Upper lobe of left lung (tissue), 6 donors: ENCODE data around the gene CBFA2T3. TPM values are rescaled to one million over a fixed set of nuclear protein-coding genes. Genes with fewer than 3 reads are reported as not detected.

Experiments
- ATAC-seq, 2 donors: fragments of 200-7000 bp; cut with Tn5 transposase; one replicate each; pipeline ENCODE4 v1.9.1; 2022; ENCODE audit warnings: mild to moderate bottlenecking in 2 of 2, moderate library complexity in 2 of 2; ENCODE audit not compliant: low FRiP score in 2 of 2
- DNase-seq, 2 donors: peaks; one replicate each; pipeline ENCODE4 v3.0.0-alpha.2; 2019 to 2020
- H3K27ac ChIP-seq, 4 donors: fragments of 200-600 bp; sonication (generic); one replicate each; pipeline ENCODE4 v1.5.1; 2016 to 2019
- H3K27me3 ChIP-seq, 4 donors: fragments of 200-600 bp; sonication (generic); one replicate each; pipeline ENCODE4 v1.5.1; 2017 to 2019
- H3K36me3 ChIP-seq, 4 donors: fragments of 200-600 bp; sonication (generic); one replicate each; pipeline ENCODE4 v1.5.1; 2016 to 2019
- H3K4me1 ChIP-seq, 4 donors: fragments of 200-600 bp; sonication (generic); one replicate each; pipeline ENCODE4 v1.5.1; 2018 to 2019
- H3K4me3 ChIP-seq, 4 donors: fragments of 200-600 bp; sonication (generic); one replicate each; pipeline ENCODE4 v1.5.1; 2017 to 2019; ENCODE audit warnings: mild to moderate bottlenecking in 2 of 4, moderate library complexity in 1 of 4
- H3K9me3 ChIP-seq, 4 donors: fragments of 200-600 bp; sonication (generic); one replicate each; pipeline ENCODE4 v1.5.1; 2018 to 2019
- CTCF ChIP-seq, 6 experiments: fragments of 450-650 bp in 4 of 6; fragments of 200-600 bp in 2 of 6; sonication (generic) in 2 of 6; IDR thresholded peaks; one replicate each; pipeline ENCODE4 v1.5.1; 2016 to 2019; ENCODE audit warnings: antibody characterized with exemption in 6 of 6
- EP300 ChIP-seq, 4 donors: sonication (generic); formaldehyde crosslinking; IDR thresholded peaks; one replicate each; pipeline ENCODE4 v1.5.1; 2017; ENCODE audit warnings: antibody characterized with exemption in 4 of 4, control low read depth in 2 of 4
- POLR2A ChIP-seq, 4 donors: fragments of 450-650 bp; IDR thresholded peaks; one replicate each; pipeline ENCODE4 v1.5.1; 2016 to 2017; ENCODE audit warnings: antibody characterized with exemption in 4 of 4, mild to moderate bottlenecking in 2 of 4
- POLR2AphosphoS5 ChIP-seq, 2 donors: sonication (generic); formaldehyde crosslinking; IDR thresholded peaks; one replicate each; pipeline ENCODE4 v1.5.1; 2017; ENCODE audit warnings: antibody characterized with exemption in 2 of 2
- whole genome bisulfite sequencing, 2 donors: methylation state at CpG; one replicate each; pipeline ENCODE4 v1.1.5; 2017 to 2018; 5-methylcytosine and 5-hydroxymethylcytosine counted together
- total RNA-seq, 6 donors: library from RNA; depleted of rRNA in 4 of 6; stranded (reverse); fragments of >200 nt in 4 of 6; gene quantifications; one replicate each; pipeline versions ENCODE4 v1.1.0 to v1.2.1, GENCODE V29; 2016 to 2021
- donor health status: DM: no; HTN: no; CAD: no; lungs with moderate emphysema.
- donor health status: DM: no; HTN: yes; CAD: no; lungs with severe emphysema.

Gene CBFA2T3
- total RNA-seq, 6 donors from 2014 or later = 2.7 to 33.5 (median 15.2) TPM

- Histone ChIP-seq H3K9me3 (no peaks in the 10 kb centered on the region), H3K27me3 (peaks cover 0 to 5% (median 0%) of the 10 kb centered on the region in 4 donors), H3K27ac (no peak overlapping the region), H3K4me1 (peaks cover 0 to 5% (median 0%) of the 10 kb centered on the region in 4 donors), H3K36me3 (peaks cover 0 to 6% (median 2%) of the 10 kb centered on the region in 4 donors), H3K4me3 (peak overlapping the region in 1 of 4 donors; percentile 2)
- DNase-seq = peak in 1 of 2 donors; percentile 42
- no peak for TF ChIP-seq POLR2A (IDR thresholded peaks at IDR 0.05)
- TF ChIP-seq CTCF (IDR thresholded peaks at IDR 0.05) = no peak
- no peak for TF ChIP-seq EP300 (IDR thresholded peaks at IDR 0.05)
- TF ChIP-seq POLR2AphosphoS5 (IDR thresholded peaks at IDR 0.05) = no peak
- ATAC-seq = no peak
- 18 to 26% methylated on average over 6 to 8 of the region's 8 CpGs for WGBS, 2 donors
These were observed 105.7 kb downstream of the CBFA2T3 start for GRCh38 chr16:88871349-88871702.

GRCh38 chr16:88870608-88871348 lies 106.2 kb downstream of the CBFA2T3 start:
- Histone ChIP-seq H3K9me3 (no peaks in the 10 kb centered on the region), H3K27ac (no peak overlapping the region), H3K36me3 (peaks cover 0 to 4% (median under 1%) of the 10 kb centered on the region in 4 donors), H3K4me1 (peaks cover 0 to 5% (median 0%) of the 10 kb centered on the region in 4 donors), H3K27me3 (peaks cover 0 to 5% (median 0%) of the 10 kb centered on the region in 4 donors), H3K4me3 (peak overlapping the region in 2 of 4 donors; percentile 2 to 10)
- DNase-seq (peak in 1 of 2 donors; percentile 72), ATAC-seq (no peak)
- no peak for TF ChIP-seq EP300 (IDR thresholded peaks at IDR 0.05)
- no peak for TF ChIP-seq CTCF (IDR thresholded peaks at IDR 0.05)
- TF ChIP-seq POLR2A (IDR thresholded peaks at IDR 0.05) = no peak
- TF ChIP-seq POLR2AphosphoS5 (IDR thresholded peaks at IDR 0.05) = no peak
- 40 to 45% methylated on average over 21 to 37 of the region's 37 CpGs for WGBS, 2 donors

- Histone ChIP-seq H3K9me3 (no peaks in the 10 kb centered on the region), H3K4me3 (no peak overlapping the region), H3K36me3 (no peaks in the 10 kb centered on the region), H3K4me1 (peaks cover 0 to 5% (median 0%) of the 10 kb centered on the region in 4 donors), H3K27me3 (peaks cover 0 to 5% (median 0%) of the 10 kb centered on the region in 4 donors), H3K27ac (no peak overlapping the region)
- 78 to 100% methylated on average over 1 to 9 of the region's 9 CpGs for WGBS, 2 donors
- TF ChIP-seq POLR2AphosphoS5 (IDR thresholded peaks at IDR 0.05) (no peak), POLR2A (IDR thresholded peaks at IDR 0.05) (no peak), CTCF (IDR thresholded peaks at IDR 0.05) (no peak), EP300 (IDR thresholded peaks at IDR 0.05) (no peak)
- DNase-seq (no peak), ATAC-seq (no peak)
These were observed 107.4 kb downstream of the CBFA2T3 start for GRCh38 chr16:88869673-88869980.

- Histone ChIP-seq H3K4me1 (peaks cover 0 to 5% (median 0%) of the 10 kb centered on the region in 4 donors), H3K4me3 (no peak overlapping the region), H3K36me3 (no peaks in the 10 kb centered on the region), H3K27ac (no peak overlapping the region), H3K27me3 (peaks cover 0 to 5% (median 0%) of the 10 kb centered on the region in 4 donors), H3K9me3 (no peaks in the 10 kb centered on the region)
- peak in 1 of 2 donors; percentile 71 for DNase-seq
- TF ChIP-seq EP300 (IDR thresholded peaks at IDR 0.05) = no peak
- TF ChIP-seq POLR2AphosphoS5 (IDR thresholded peaks at IDR 0.05) = no peak
- WGBS, 2 donors = 81 to 83% methylated on average over 21 to 27 of the region's 27 CpGs
- no peak for ATAC-seq
These were observed 107.9 kb downstream of the CBFA2T3 start for GRCh38 chr16:88868974-88869672.

GRCh38 chr16:88867581-88868246 lies 109.3 kb downstream of the CBFA2T3 start:
- WGBS, 2 donors = 86 to 92% methylated on average over 17 to 24 of the region's 24 CpGs
- no peak for ATAC-seq
- DNase-seq = peak in 1 of 2 donors; percentile 71
- Histone ChIP-seq H3K4me1 (peaks cover 0 to 5% (median 0%) of the 10 kb centered on the region in 4 donors), H3K27me3 (peaks cover 0 to 5% (median 0%) of the 10 kb centered on the region in 4 donors), H3K27ac (no peak overlapping the region), H3K4me3 (no peak overlapping the region), H3K9me3 (no peaks in the 10 kb centered on the region), H3K36me3 (peaks cover 0 to 8% (median 5%) of the 10 kb centered on the region in 4 donors)
- TF ChIP-seq CTCF (IDR thresholded peaks at IDR 0.05) (no peak), POLR2AphosphoS5 (IDR thresholded peaks at IDR 0.05) (no peak), EP300 (IDR thresholded peaks at IDR 0.05) (no peak), POLR2A (IDR thresholded peaks at IDR 0.05) (no peak)
